Measurements from ENCODE around the gene RTN4R. TPM values are rescaled to one million over a fixed set of nuclear protein-coding genes. Genes with fewer than 3 reads are reported as not detected.

Gene RTN4R
- total and polyA plus RNA-seq, 2 of the 8 experiments (the other 6 are each of a cell fraction or from before 2014, with no cell fraction given), result 21.8 to 41.3 TPM

GRCh38 chr22:20228055-20228938 lies 39.8 kb downstream of the RTN4R start (continued):
- TF ChIP-seq EP300 (IDR thresholded peaks at IDR 0.05; ENCODE audit: borderline replicate concordance in 1 of 2, low read depth in 2 of 2, low read length in 2 of 2) (no peak), CREB1 (IDR thresholded peaks at IDR 0.05) (no peak)

Data from H1 (cell line).